Prostate gland (tissue), 2 donors: ENCODE measurements around the gene HOXD9. TPM values are rescaled to one million over a fixed set of nuclear protein-coding genes. Genes with fewer than 3 reads are reported as not detected.
A peak's percentile ranks its signal among the peaks of the same experiment; 100 is the strongest.

ENCODE experiments used
- DNase-seq: peaks from one replicate; pipeline ENCODE4 v3.0.0-alpha.2; 2019; ENCODE audit warnings: low spot score
- H3K27ac ChIP-seq, 2 donors: fragments of 200-600 bp; sonication (generic); 2 replicates each; pipeline ENCODE4 v1.5.1; 2017 to 2019
- H3K27me3 ChIP-seq: fragments of 200-600 bp; sonication (generic); replicated peaks from 2 replicates; pipeline ENCODE4 v1.5.1; 2019; ENCODE audit not compliant: insufficient read depth
- H3K36me3 ChIP-seq, 2 donors: fragments of 200-600 bp; sonication (generic); 1 replicate in 1 of 2; 2 replicates in 1 of 2; pipeline versions ENCODE4 v1.5.1 to v1.8.1; 2017 to 2019
- H3K4me1 ChIP-seq: fragments of 200-600 bp; sonication (generic); replicated peaks from 2 replicates; pipeline ENCODE4 v1.5.1; 2019
- H3K4me3 ChIP-seq, 2 donors: fragments of 200-600 bp; sonication (generic); 2 replicates each; pipeline ENCODE4 v1.5.1; 2017 to 2019
- H3K9me3 ChIP-seq: fragments of 200-600 bp; sonication (generic); 2 replicates; pipeline ENCODE4 v1.5.1; 2017
- CTCF ChIP-seq, 4 experiments: fragments of 200-600 bp in 2 of 4; fragments of 450-650 bp in 2 of 4; sonication (generic) in 2 of 4; IDR thresholded peaks; 1 replicate in 3 of 4; 2 replicates in 1 of 4; pipeline ENCODE4 v1.5.1; 2016 to 2019; ENCODE audit warnings: antibody characterized with exemption in 4 of 4, mild to moderate bottlenecking in 2 of 4, moderate library complexity in 2 of 4
- POLR2A ChIP-seq: fragments of 450-650 bp; IDR thresholded peaks from one replicate; pipeline ENCODE4 v1.6.1; 2016; ENCODE audit warnings: antibody characterized with exemption, mild to moderate bottlenecking
- POLR2AphosphoS5 ChIP-seq: sonication (generic); formaldehyde crosslinking; IDR thresholded peaks from one replicate; pipeline ENCODE4 v1.6.1; 2017; ENCODE audit warnings: antibody characterized with exemption
- WGBS: methylation state at CpG from one replicate; pipeline ENCODE4 v1.1.5; 2018; 5-methylcytosine and 5-hydroxymethylcytosine counted together
- intact Hi-C: fragments of 100-400 bp; cut with DNase I; formaldehyde crosslinking; loops from one replicate; pipeline ENCODE4 v1.14.2; 2022
- total RNA-seq, 2 donors: library from RNA; depleted of rRNA; stranded (reverse); fragments of >200 nt; gene quantifications; one replicate each; pipeline ENCODE4 v1.1.0, GENCODE V29; 2016

HOXD9 gene
- total RNA-seq, 2 donors from 2014 or later = 5.9 to 29.1 TPM

- intact Hi-C loops = no loop called here
- H3K27me3 ChIP-seq = no peaks in the 10 kb centered on the region
- H3K9me3 ChIP-seq = no peaks in the 10 kb centered on the region
These were observed 16.6 kb downstream of the HOXD9 start for GRCh38 chr2:176138923-176139660.

DNA sequence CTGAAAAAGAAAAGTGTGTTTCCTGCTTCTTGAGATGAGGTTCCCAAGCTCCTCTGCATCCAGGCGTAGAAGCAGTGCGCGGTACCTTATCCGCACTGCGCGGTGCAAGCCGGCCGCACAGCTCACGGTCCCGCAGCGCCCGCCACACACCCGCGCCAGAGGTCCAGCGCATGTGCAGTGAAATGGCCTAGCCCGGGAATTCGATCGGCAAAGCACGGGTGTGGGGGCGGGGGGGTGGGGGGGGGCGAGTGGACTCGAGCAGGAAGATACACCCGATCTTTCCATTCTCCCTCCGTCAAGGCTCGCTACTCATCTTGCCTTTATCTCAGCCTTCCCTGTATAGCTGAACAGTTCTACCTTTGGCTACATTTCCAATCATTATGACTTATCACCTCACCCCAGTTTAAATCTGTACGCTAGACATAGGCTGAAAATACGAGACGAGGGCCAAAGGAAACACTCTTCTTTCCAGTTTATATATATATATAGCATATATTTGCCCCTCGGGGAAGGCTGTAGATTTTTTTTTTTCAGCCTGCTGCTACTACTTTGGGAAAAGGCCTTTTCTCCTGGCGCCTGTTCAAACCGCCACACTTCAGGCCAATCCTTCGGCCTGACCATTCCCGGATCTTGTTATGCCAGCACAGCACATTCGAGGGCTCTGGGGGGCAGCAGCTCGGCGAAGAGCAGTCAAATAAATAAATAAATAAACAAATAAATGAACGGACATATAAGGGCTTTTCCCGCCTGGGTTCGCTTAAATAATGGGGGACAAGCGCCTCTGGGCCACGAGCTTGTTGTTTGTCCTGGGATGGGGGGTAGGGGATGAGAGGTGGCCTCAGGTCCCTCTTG lies 17.4 kb downstream of the HOXD9 start:
- no peaks in the 10 kb centered on the region for H3K27me3 ChIP-seq
- peak overlapping the region; percentile 27 to 35 for H3K4me3 ChIP-seq
- intact Hi-C loops = loop anchor here (1.0 to 5.0 kb wide), 3 partner anchors 315 to 497 kb away; no protein-coding TSS in a partner anchor
- no peak overlapping the region for H3K27ac ChIP-seq
- no peaks in the 10 kb centered on the region for H3K36me3 ChIP-seq
- TF ChIP-seq CTCF (IDR thresholded peaks at IDR 0.05) (no peak), POLR2AphosphoS5 (no peak), POLR2A (no peak)
- H3K9me3 ChIP-seq = no peaks in the 10 kb centered on the region
- no peaks in the 10 kb centered on the region for H3K4me1 ChIP-seq
- DNase-seq = no peak
- WGBS = 36% methylated on average over 41 of the region's 41 CpGs

More at GRCh38 chr2:176138923-176139660, 16.6 kb downstream of the HOXD9 start:
- no peaks in the 10 kb centered on the region for H3K36me3 ChIP-seq
- DNase-seq = no peak
- no peak overlapping the region for H3K27ac ChIP-seq
- TF ChIP-seq CTCF (IDR thresholded peaks at IDR 0.05) (no peak), POLR2AphosphoS5 (no peak), POLR2A (no peak)
- H3K4me3 ChIP-seq = no peak overlapping the region
- no peaks in the 10 kb centered on the region for H3K4me1 ChIP-seq
- 62% methylated on average over 28 of the region's 28 CpGs for WGBS

DNA sequence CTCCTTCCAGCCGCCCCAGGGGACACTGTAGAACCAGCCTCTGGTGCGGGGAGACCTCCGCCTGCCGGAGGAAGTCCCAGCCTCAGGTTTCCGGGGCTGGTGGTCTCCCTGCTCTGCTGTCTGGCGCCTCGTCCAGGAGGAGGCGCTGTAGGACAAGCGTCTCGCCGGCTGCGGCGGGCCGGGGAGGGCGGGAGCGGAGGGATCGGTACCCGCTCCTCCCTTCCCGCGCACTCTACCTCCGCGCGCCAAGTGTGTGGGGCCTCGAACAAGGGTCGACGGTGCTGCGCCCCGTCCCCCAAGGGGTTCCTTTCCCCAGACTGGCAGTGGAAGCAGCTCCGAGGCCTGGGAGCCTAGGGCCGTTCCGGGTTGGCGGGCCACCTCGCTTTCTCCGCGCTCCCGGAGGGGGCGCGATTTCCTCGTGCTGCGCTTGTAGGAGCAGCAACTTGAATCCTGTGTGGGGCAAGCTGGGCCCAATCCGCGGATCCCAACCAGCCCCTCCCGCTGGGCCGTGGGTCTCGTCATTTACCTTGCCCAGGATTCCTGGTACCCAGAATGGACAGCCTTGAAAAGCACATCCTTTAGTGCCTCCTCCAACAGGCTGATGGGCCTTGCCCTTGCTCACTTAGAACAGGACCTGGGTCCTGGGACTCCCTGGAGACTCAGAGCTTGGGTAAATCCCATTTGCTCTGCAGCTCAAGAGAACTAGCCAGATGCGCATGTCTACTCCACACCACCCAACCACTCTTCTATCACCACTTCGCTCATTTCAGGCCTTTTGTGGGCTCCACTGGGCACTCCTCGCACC lies 18.2 kb downstream of the HOXD9 start:
- Histone ChIP-seq H3K4me1 (no peaks in the 10 kb centered on the region), H3K9me3 (no peaks in the 10 kb centered on the region), H3K4me3 (peak overlapping the region; percentile 27 to 35), H3K27ac (no peak overlapping the region), H3K27me3 (no peaks in the 10 kb centered on the region), H3K36me3 (no peaks in the 10 kb centered on the region)
- peak; percentile 47 for DNase-seq
- intact Hi-C loops = loop anchor here (1.0 to 5.0 kb wide), 3 partner anchors 315 to 497 kb away; no protein-coding TSS in a partner anchor
- TF ChIP-seq CTCF (IDR thresholded peaks at IDR 0.05) = peak; percentile 86 to 91 (median 89)
- TF ChIP-seq POLR2A = no peak
- TF ChIP-seq POLR2AphosphoS5 = peak; percentile 41
- WGBS = 11% methylated on average over 47 of the region's 48 CpGs

- WGBS = 96% methylated on average over 2 of the region's 2 CpGs
- Histone ChIP-seq H3K27me3 (no peaks in the 10 kb centered on the region), H3K27ac (no peak overlapping the region), H3K9me3 (no peaks in the 10 kb centered on the region), H3K4me3 (no peak overlapping the region), H3K4me1 (no peaks in the 10 kb centered on the region), H3K36me3 (no peaks in the 10 kb centered on the region)
- TF ChIP-seq POLR2AphosphoS5 (no peak), CTCF (IDR thresholded peaks at IDR 0.05) (no peak), POLR2A (no peak)
- no peak for DNase-seq
- intact Hi-C loops = loop anchor here (5.0 kb wide), 1 partner anchor 495 kb away; no protein-coding TSS in a partner anchor
These were observed 19.8 kb downstream of the HOXD9 start for GRCh38 chr2:176142281-176142680.
